H9 (cell line): ENCODE measurements around the gene MED25. TPM values are rescaled to one million over a fixed set of nuclear protein-coding genes. Genes with fewer than 3 reads are reported as not detected.

Experiments
- DNase-seq: peaks from one replicate; pipeline ENCODE4 v3.0.0-alpha.2; 2017
- H2AFZ ChIP-seq: one replicate; pipeline ENCODE4 v1.6.1; 2013; ENCODE audit warnings: mild to moderate bottlenecking, low read length, control low read depth, moderate library complexity
- H2AK5ac ChIP-seq: 2 replicates; pipeline ENCODE4 v1.6.1; 2013; ENCODE audit warnings: low read length, control low read depth, mixed read lengths; ENCODE audit not compliant: insufficient read length
- H2BK120ac ChIP-seq: one replicate; pipeline ENCODE4 v1.6.1; 2013; ENCODE audit warnings: low read depth, mild to moderate bottlenecking, low read length, control low read depth, inconsistent platforms; ENCODE audit not compliant: poor library complexity, severe bottlenecking
- H2BK12ac ChIP-seq: 2 replicates; pipeline ENCODE4 v1.6.1; 2013; ENCODE audit warnings: low read length, control low read depth, mixed read lengths, low read depth; ENCODE audit not compliant: insufficient read length
- H2BK15ac ChIP-seq: 2 replicates; pipeline ENCODE4 v1.6.1; 2013; ENCODE audit warnings: low read depth, low read length, control low read depth
- H2BK20ac ChIP-seq: one replicate; pipeline ENCODE4 v1.6.1; 2013; ENCODE audit warnings: low read depth, mild to moderate bottlenecking, low read length, control low read depth, inconsistent platforms; ENCODE audit not compliant: poor library complexity, severe bottlenecking
- H2BK5ac ChIP-seq: 2 replicates; pipeline ENCODE4 v1.6.1; 2013; ENCODE audit warnings: low read length, control low read depth, mixed read lengths; ENCODE audit not compliant: insufficient read length
- H3K14ac ChIP-seq: 2 replicates; pipeline ENCODE4 v1.6.1; 2013; ENCODE audit warnings: low read length, control low read depth; ENCODE audit not compliant: insufficient read depth
- H3K18ac ChIP-seq: 2 replicates; pipeline ENCODE4 v1.6.1; 2013; ENCODE audit warnings: low read depth, mild to moderate bottlenecking, mixed read lengths, low read length, control low read depth; ENCODE audit not compliant: insufficient read length
- H3K23ac ChIP-seq: 2 replicates; pipeline ENCODE4 v1.6.1; 2013; ENCODE audit warnings: low read length, control low read depth, mixed read lengths, low read depth; ENCODE audit not compliant: insufficient read length
- H3K23me2 ChIP-seq: 2 replicates; pipeline ENCODE4 v1.6.1; 2013; ENCODE audit warnings: low read depth, mild to moderate bottlenecking, mixed read lengths, low read length, control low read depth; ENCODE audit not compliant: insufficient read length, poor library complexity, severe bottlenecking
- H3K27ac ChIP-seq: 2 replicates; pipeline ENCODE4 v1.5.1; 2013; ENCODE audit warnings: low read length, control low read depth, mixed read lengths, low read depth; ENCODE audit not compliant: insufficient read length
- H3K27me3 ChIP-seq: 2 replicates; pipeline ENCODE4 v1.6.1; 2013; ENCODE audit warnings: low read length, control low read depth, inconsistent platforms; ENCODE audit not compliant: insufficient read depth
- H3K4ac ChIP-seq: 2 replicates; pipeline ENCODE4 v1.6.1; 2013; ENCODE audit warnings: low read depth, mild to moderate bottlenecking, control low read depth, inconsistent platforms, low read length, moderate library complexity
- H3K4me1 ChIP-seq: 2 replicates; pipeline ENCODE4 v1.6.1; 2013; ENCODE audit warnings: low read length, control low read depth, inconsistent platforms; ENCODE audit not compliant: insufficient read depth
- H3K4me2 ChIP-seq: 2 replicates; pipeline ENCODE4 v1.6.1; 2013; ENCODE audit warnings: low read length, control low read depth, mixed read lengths; ENCODE audit not compliant: insufficient read length, insufficient read depth
- H3K56ac ChIP-seq: 2 replicates; pipeline ENCODE4 v1.6.1; 2013; ENCODE audit warnings: low read depth, mild to moderate bottlenecking, mixed read lengths, low read length, control low read depth; ENCODE audit not compliant: insufficient read length
- H3K79me1 ChIP-seq: 2 replicates; pipeline ENCODE4 v1.6.1; 2013; ENCODE audit warnings: low read depth, mild to moderate bottlenecking, moderate library complexity, low read length, control low read depth, inconsistent platforms; ENCODE audit not compliant: insufficient read depth, poor library complexity, severe bottlenecking
- H3K79me2 ChIP-seq: 2 replicates; pipeline ENCODE4 v1.6.1; 2013; ENCODE audit warnings: low read length, control low read depth, inconsistent platforms; ENCODE audit not compliant: insufficient read depth
- H3K9ac ChIP-seq: 2 replicates; pipeline ENCODE4 v1.6.1; 2013; ENCODE audit warnings: low read length, control low read depth, mixed read lengths; ENCODE audit not compliant: insufficient read length; ENCODE audit errors: extremely low read depth
- H3K9me3 ChIP-seq: one replicate; pipeline ENCODE4 v1.6.1; 2013; ENCODE audit warnings: low read depth, low read length, inconsistent platforms; ENCODE audit not compliant: control insufficient read depth
- H3T11ph ChIP-seq: one replicate; pipeline ENCODE4 v1.6.1; 2013; ENCODE audit warnings: mild to moderate bottlenecking, low read length, control low read depth, inconsistent platforms
- H4K20me1 ChIP-seq: one replicate; pipeline ENCODE4 v1.6.1; 2013; ENCODE audit not compliant: control insufficient read depth, insufficient read length, insufficient read depth
- H4K5ac ChIP-seq: 2 replicates; pipeline ENCODE4 v1.6.1; 2013; ENCODE audit warnings: low read depth, mild to moderate bottlenecking, mixed read lengths, low read length, control low read depth; ENCODE audit not compliant: insufficient read length
- H4K8ac ChIP-seq: replicated peaks from 2 replicates; pipeline ENCODE4 v1.6.1; 2013; ENCODE audit warnings: low read length, control low read depth, mixed read lengths, low read depth; ENCODE audit not compliant: insufficient read length
- H4K91ac ChIP-seq: 2 replicates; pipeline ENCODE4 v1.6.1; 2013; ENCODE audit warnings: low read depth, mild to moderate bottlenecking, moderate library complexity, mixed read lengths, low read length, control low read depth; ENCODE audit not compliant: insufficient read length
- H3K27ac Mint-ChIP-seq, 3 experiments: 2 replicates in 2 of 3; 3 replicates in 1 of 3; pipeline ENCODE4 v1.8.0; 2020 to 2021; ENCODE audit warnings: mixed read lengths in 3 of 3, mild to moderate bottlenecking in 1 of 3, moderate library complexity in 1 of 3
- H3K27me3 Mint-ChIP-seq: 2 replicates; pipeline ENCODE4 v1.8.0; 2021; ENCODE audit warnings: low read depth, mild to moderate bottlenecking, moderate library complexity, mixed read lengths
- H3K36me3 Mint-ChIP-seq, 3 experiments: 2 replicates in 2 of 3; 3 replicates in 1 of 3; pipeline ENCODE4 v1.8.0; 2020 to 2021; ENCODE audit warnings: low read depth in 3 of 3, mixed read lengths in 3 of 3; ENCODE audit not compliant: insufficient read depth in 1 of 3
- H3K4me1 Mint-ChIP-seq, 2 experiments: 2 replicates each; pipeline ENCODE4 v1.8.0; 2020; ENCODE audit warnings: mixed read lengths in 2 of 2
- H3K4me3 Mint-ChIP-seq, 2 experiments: 2 replicates in 1 of 2; 3 replicates in 1 of 2; pipeline ENCODE4 v1.8.0; 2020 to 2021; ENCODE audit warnings: mild to moderate bottlenecking in 2 of 2, mixed read lengths in 2 of 2, moderate library complexity in 1 of 2
- H3K9me3 Mint-ChIP-seq, 2 experiments: 2 replicates in 1 of 2; 3 replicates in 1 of 2; pipeline ENCODE4 v1.8.0; 2020; ENCODE audit warnings: mild to moderate bottlenecking in 2 of 2, mixed read lengths in 2 of 2, moderate library complexity in 1 of 2
- WGBS: extraction: QIAGEN DNeasy Blood & Tissue Kit; methylation state at CpG from one replicate; pipeline ENCODE4 v1.1.7; 2013; ENCODE audit warnings: missing lambda C conversion rate, low lambda C conversion rate, mixed read lengths; ENCODE audit not compliant: insufficient read length; ENCODE audit errors: extremely low coverage; 5-methylcytosine and 5-hydroxymethylcytosine counted together
- total RNA-seq: library from RNA; stranded (reverse); gene quantifications from 2 replicates; pipeline ENCODE4 v1.2.1, GENCODE V29; 2021
- TF ChIP-seq, protein P1 (sequence below): fragments of 200-600 bp; sonication (generic); conservative IDR thresholded peaks from 3 replicates; pipeline ENCODE4 v1.8.0; 2021; ENCODE audit warnings: antibody characterized with exemption, mild to moderate bottlenecking

Gene MED25
- total RNA-seq, 1 experiment from 2014 or later, result 77.5 TPM

DNA sequence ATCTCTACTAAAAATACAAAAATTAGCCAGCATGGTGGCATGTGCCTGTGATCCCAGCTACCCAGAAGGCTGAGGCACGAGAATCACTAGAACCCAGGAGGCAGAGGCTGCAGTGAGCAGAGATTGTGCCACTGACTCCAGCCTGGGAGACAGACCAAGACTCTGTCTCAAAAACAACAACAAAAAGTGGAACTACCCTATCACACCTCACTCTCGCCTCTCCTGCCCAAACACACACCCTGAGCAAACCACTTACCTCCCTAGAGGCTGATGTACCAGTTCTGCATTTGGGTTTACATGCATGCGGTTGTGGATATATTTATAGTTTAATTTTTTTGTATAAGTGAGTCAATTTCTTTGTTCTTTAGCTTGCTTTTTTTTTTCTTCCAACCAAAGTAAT is 25.2 kb downstream of the MED25 start:
- no peaks in the 10 kb centered on the region for H3K23me2 ChIP-seq
- no peak overlapping the region for H3K27ac Mint-ChIP-seq
- H3K14ac ChIP-seq, result no peak overlapping the region
- no peak overlapping the region for H2BK120ac ChIP-seq
- TF ChIP-seq, protein P1, sequence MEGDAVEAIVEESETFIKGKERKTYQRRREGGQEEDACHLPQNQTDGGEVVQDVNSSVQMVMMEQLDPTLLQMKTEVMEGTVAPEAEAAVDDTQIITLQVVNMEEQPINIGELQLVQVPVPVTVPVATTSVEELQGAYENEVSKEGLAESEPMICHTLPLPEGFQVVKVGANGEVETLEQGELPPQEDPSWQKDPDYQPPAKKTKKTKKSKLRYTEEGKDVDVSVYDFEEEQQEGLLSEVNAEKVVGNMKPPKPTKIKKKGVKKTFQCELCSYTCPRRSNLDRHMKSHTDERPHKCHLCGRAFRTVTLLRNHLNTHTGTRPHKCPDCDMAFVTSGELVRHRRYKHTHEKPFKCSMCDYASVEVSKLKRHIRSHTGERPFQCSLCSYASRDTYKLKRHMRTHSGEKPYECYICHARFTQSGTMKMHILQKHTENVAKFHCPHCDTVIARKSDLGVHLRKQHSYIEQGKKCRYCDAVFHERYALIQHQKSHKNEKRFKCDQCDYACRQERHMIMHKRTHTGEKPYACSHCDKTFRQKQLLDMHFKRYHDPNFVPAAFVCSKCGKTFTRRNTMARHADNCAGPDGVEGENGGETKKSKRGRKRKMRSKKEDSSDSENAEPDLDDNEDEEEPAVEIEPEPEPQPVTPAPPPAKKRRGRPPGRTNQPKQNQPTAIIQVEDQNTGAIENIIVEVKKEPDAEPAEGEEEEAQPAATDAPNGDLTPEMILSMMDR, result no peak
- H2BK12ac ChIP-seq, result no peak overlapping the region
- no peak overlapping the region for H3K56ac ChIP-seq
- no peak overlapping the region for H3T11ph ChIP-seq
- no peak overlapping the region for H3K27ac ChIP-seq
- H2AFZ ChIP-seq, result no peak overlapping the region
- no peak overlapping the region for H3K4me3 Mint-ChIP-seq
- no peak overlapping the region for H4K8ac ChIP-seq
- DNase-seq, result no peak
- H3K27me3 ChIP-seq, result no peaks in the 10 kb centered on the region
- no peak overlapping the region for H3K4me2 ChIP-seq
- no CpG with 5 or more reads among the region's 3 CpGs for WGBS
- H2BK20ac ChIP-seq, result no peak overlapping the region
- H3K4me1 Mint-ChIP-seq, result peaks cover 0 to 5% of the 10 kb centered on the region in 2 experiments; a peak in 2 of 4 replicates
- H4K91ac ChIP-seq, result no peak overlapping the region
- H3K9ac ChIP-seq, result no peak overlapping the region
- H3K4ac ChIP-seq, result no peak overlapping the region
- H3K79me1 ChIP-seq, result no peaks in the 10 kb centered on the region
- H3K9me3 ChIP-seq, result no peaks in the 10 kb centered on the region
- no peak overlapping the region for H2BK5ac ChIP-seq
- H3K9me3 Mint-ChIP-seq, result no peaks in the 10 kb centered on the region
- H3K27me3 Mint-ChIP-seq, result peaks cover 1% of the 10 kb centered on the region
- no peak overlapping the region for H2AK5ac ChIP-seq
- H3K18ac ChIP-seq, result no peak overlapping the region
- H3K4me1 ChIP-seq, result no peaks in the 10 kb centered on the region
- H4K5ac ChIP-seq, result no peak overlapping the region
- H2BK15ac ChIP-seq, result no peak overlapping the region
- H4K20me1 ChIP-seq, result no peaks in the 10 kb centered on the region
- H3K36me3 Mint-ChIP-seq, result peaks cover 2 to 26% (median 25%) of the 10 kb centered on the region in 3 experiments; a peak in 6 of 7 replicates
- H3K79me2 ChIP-seq, result no peaks in the 10 kb centered on the region
- H3K23ac ChIP-seq, result no peak overlapping the region
